GM12801 (cell line): Measurements from ENCODE around the gene PRPH2.

Source experiments
- CTCF ChIP-seq: IDR thresholded peaks from one replicate; pipeline ENCODE4 v1.5.1; 2011; ENCODE audit warnings: control low read depth; ENCODE audit not compliant: insufficient read length; ENCODE audit errors: extremely low read depth

PRPH2 gene

GRCh38 chr6:42720739-42721138 is 1.7 kb downstream of the PRPH2 start:
- no peak for TF ChIP-seq CTCF

GRCh38 chr6:42715871-42716270 is 6.5 kb downstream of the PRPH2 start:
- no peak for TF ChIP-seq CTCF

GRCh38 chr6:42714098-42714761 is 8.2 kb downstream of the PRPH2 start:
- TF ChIP-seq CTCF: no peak

GRCh38 chr6:42711930-42712329 is 10.5 kb downstream of the PRPH2 start:
- no peak for TF ChIP-seq CTCF

GRCh38 chr6:42710316-42710715 is 12.1 kb downstream of the PRPH2 start:
- TF ChIP-seq CTCF: no peak

GRCh38 chr6:42709871-42710270 is 12.5 kb downstream of the PRPH2 start:
- TF ChIP-seq CTCF: no peak

GRCh38 chr6:42708096-42708495 is 14.3 kb downstream of the PRPH2 start:
- no peak for TF ChIP-seq CTCF
